H54 (cell line): ENCODE data around the gene RNF148.
"Not testable (repeated sequence)": the region's sequence is repeated elsewhere in the genome, so short reads cannot be mapped to it uniquely, and the experiment has no call there.

Experiments used
- DNase-seq: peaks from one replicate; pipeline ENCODE4 v3.0.0; 2011; ENCODE audit warnings: low spot score, mixed read lengths; ENCODE audit not compliant: insufficient read length
- FAIRE-seq: peaks from 3 replicates; lab custom pipeline; 2011; peaks lifted over from hg19 to GRCh38; lab: Jason Lieb, UNC
- POLR2A ChIP-seq: IDR thresholded peaks from 2 replicates; pipeline ENCODE4 v1.6.1; 2011; ENCODE audit warnings: low read depth, mild to moderate bottlenecking, low read length

RNF148 gene

DNA sequence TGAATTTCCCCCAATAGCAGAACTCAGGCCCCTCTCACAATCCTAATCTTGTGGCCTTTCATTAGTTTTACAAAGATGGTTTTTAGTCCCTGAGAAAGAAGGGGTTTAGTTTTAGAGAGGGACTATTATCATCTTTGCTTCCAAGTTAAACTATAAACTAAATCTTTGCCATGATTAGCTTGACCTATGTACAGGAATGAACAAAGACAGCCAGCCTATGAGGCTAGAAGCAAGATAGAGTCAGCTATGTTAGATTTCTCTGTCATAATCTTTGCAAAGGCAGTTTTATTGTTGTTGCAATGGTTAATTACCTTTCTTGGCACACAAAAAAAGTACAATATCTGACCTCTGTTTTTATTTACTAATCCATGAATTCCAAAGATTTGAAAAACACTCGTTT is 22.9 kb downstream of the RNF148 start:
- no peak for FAIRE-seq
- no peak for DNase-seq
- TF ChIP-seq POLR2A: no peak

DNA sequence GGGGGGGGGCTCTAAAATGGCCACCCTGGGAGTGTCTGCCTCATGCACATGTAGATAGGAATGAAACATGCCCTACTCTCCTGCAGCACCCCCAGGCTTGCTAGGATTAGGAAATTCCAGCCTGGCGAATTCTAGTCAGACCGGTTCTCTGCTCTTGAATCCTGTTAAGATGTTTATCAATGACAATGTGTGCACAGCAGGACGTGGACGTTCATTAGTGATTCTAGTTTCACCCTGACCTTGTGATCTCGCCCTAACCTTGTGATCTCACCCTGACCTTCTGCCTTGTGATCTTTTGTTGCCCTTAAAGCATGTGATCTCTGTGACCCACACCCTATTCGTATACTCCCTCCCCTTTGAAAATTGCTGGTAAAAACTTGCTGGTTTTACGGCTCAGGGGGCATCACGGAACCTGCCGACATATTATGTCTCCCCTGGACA is 23.4 kb downstream of the RNF148 start:
- DNase-seq, FAIRE-seq: not testable (repeated sequence)

DNA sequence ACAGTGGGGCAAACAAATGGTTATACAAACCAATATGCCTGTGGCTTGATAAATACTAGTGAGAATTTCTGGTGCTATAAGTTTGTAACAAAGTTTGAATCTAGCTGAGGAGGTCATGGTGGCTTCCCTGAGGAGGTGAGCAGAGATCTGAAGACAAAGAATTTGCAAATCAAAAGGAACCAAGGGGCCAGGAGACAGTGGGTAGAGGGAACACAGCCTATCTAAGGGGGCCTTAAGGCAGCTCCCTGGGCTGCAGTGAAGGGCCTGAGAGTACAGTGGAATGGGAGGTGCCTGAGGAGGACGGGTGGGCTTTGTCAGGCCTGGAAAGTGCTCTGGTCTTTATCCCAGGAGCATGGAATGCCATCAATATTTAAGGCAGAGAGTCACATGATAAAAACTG is 25.6 kb downstream of the RNF148 start:
- DNase-seq: no peak
- TF ChIP-seq POLR2A: no peak
- FAIRE-seq: no peak

- TF ChIP-seq POLR2A: no peak
- peak; percentile 38 for FAIRE-seq
- DNase-seq: no peak
These were observed 26.3 kb downstream of the RNF148 start for GRCh38 chr7:122676466-122676865.

GRCh38 chr7:122675621-122676020 is 27.1 kb downstream of the RNF148 start:
- DNase-seq (no peak), FAIRE-seq (no peak)
- no peak for TF ChIP-seq POLR2A

GRCh38 chr7:122675011-122675410 is 27.7 kb downstream of the RNF148 start:
- DNase-seq (peak; percentile 12), FAIRE-seq (peak; percentile 64)
- no peak for TF ChIP-seq POLR2A

GRCh38 chr7:122674502-122674901 is 28.2 kb downstream of the RNF148 start:
- peak; percentile 45 for FAIRE-seq
- no peak for TF ChIP-seq POLR2A
- DNase-seq: no peak

DNA sequence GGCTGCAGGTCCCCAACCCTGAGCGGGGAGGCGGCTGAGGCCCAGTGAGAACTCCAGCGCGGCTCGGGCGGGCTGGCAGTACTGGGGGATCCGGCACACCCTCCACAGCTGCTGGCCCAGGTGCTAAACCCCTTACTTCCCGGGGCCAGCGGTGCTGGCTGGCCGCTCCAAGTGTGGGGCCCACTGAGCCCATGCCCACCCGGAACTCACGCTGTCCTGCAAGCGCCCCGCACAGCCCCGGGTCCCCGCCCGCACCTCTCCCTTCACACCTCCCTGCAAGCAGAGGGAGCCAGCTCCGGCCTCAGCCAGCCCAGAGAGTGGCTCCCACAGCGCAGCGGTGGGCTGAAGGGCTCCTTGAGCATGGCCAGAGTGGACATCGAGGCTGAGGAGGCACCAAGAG is 28.8 kb downstream of the RNF148 start:
- DNase-seq (no peak), FAIRE-seq (no peak)
- no peak for TF ChIP-seq POLR2A

DNA sequence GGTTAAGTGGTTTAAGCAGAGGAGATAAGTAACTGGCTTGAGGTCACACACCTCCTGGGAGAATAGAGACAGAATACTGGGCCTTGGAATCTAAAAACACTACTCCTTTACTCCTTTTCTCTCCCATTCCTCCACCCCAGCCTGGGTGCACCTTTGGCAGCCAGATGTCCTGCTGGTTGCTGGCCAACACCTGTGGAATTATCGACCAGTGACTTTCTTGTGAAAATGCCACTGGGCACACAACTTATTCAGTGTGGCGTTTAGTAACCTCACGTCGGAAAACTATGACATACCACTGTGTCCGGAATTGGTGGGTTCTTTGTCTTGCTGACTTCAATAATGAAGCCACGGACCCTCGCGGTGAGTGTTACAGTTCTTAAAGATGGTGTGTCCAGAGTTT is 30.2 kb downstream of the RNF148 start:
- DNase-seq (no peak), FAIRE-seq (no peak)
- no peak for TF ChIP-seq POLR2A

DNA sequence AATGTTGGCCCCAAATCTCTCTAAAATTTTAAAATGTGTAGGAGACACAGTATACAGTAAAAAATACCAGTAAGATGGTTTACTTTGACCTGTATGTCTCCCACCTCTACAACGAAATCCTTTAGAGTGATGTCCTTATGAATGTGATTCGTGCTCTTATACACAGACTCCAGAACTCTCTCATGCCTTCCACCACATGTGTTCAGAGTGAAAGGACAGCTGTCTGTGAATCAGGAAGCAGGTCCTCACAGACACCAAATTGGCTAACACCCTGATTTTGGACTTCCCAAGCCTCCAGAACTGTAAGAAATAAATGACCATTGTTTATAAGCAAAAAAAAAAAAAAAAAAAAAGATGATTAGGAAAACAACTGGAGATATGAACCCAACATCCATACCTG is 39.0 kb downstream of the RNF148 start:
- no peak for TF ChIP-seq POLR2A
- FAIRE-seq (no peak), DNase-seq (no peak)

DNA sequence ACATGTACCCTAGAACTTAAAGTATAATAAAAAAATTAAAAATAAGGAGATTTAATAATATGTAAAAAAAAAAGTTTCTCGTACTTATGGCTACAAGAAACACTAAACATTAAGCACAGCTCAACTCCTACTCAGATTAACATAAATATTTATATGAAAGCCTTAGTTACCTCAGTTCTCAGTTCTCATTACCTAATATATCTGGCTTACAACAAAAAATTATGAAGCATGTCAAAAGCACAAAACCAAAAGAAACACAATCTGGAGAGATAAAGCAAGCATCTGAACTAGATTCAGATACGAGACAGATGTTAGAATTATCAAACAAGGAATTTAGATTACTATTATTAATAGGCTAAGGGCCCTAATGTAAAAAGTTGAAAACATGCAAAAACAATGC is 43.9 kb downstream of the RNF148 start:
- no peak for DNase-seq
- FAIRE-seq: no peak
- TF ChIP-seq POLR2A: no peak

- TF ChIP-seq POLR2A: no peak
- FAIRE-seq (no peak), DNase-seq (no peak)
These were observed 49.0 kb downstream of the RNF148 start for GRCh38 chr7:122653685-122654084.

DNA sequence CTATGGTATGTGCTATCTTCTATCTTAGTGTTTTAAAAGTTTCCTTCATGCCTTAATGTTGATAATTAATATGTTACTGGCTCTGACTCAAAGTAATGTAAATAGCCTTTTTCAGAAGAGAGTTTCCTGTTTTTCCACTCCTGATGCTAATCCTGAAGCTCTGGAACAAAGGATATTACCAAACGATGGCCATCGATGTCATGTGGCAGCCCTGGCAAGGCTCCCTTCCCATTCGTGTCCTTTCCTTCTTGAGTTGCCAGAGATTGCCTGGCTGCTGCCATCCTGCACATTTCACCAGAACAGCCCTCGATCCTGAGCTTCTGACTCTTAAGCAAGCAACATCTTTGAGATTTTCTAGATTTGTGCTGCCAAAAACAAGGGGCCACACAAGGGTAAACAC is 49.8 kb downstream of the RNF148 start:
- no peak for FAIRE-seq
- no peak for DNase-seq
- TF ChIP-seq POLR2A: no peak
